HepG2 (cell line): ENCODE measurements around the gene PTGES3. TPM values are rescaled to one million over a fixed set of nuclear protein-coding genes. Genes with fewer than 3 reads are reported as not detected.

Source experiments
- ATF7-NPFF ChIP-seq: sonication (generic); formaldehyde crosslinking; IDR thresholded peaks from 2 replicates; pipeline ENCODE4 v1.8.1; 2023; ENCODE audit warnings: mild to moderate bottlenecking, low read depth, missing genetic modification reagents, moderate library complexity
- ATM ChIP-seq: fragments of 450-650 bp; IDR thresholded peaks from 2 replicates; pipeline ENCODE4 v1.7.1; 2017; ENCODE audit warnings: mild to moderate bottlenecking, borderline replicate concordance
- HNRNPLL ChIP-seq: fragments of 200-400 bp; formaldehyde crosslinking; IDR thresholded peaks from 2 replicates; pipeline ENCODE4 v1.6.1; 2017; ENCODE audit warnings: mild to moderate bottlenecking, low read depth, low read length; ENCODE audit not compliant: poor library complexity, severe bottlenecking
- MAF1 ChIP-seq: sonication (generic); formaldehyde crosslinking; IDR thresholded peaks from 2 replicates; pipeline ENCODE4 v1.5.0; 2020; ENCODE audit warnings: missing genetic modification reagents, borderline replicate concordance
- NONO ChIP-seq, 2 experiments: fragments of 450-650 bp in 1 of 2; sonication (generic) in 1 of 2; formaldehyde crosslinking in 1 of 2; IDR thresholded peaks in 1 of 2; conservative IDR thresholded peaks in 1 of 2; 2 replicates each; pipeline versions ENCODE4 v1.6.1 to v1.8.0; 2017 to 2022; ENCODE audit warnings: mild to moderate bottlenecking in 1 of 2, missing genetic modification reagents in 1 of 2, moderate library complexity in 1 of 2
- PAF1 ChIP-seq: IDR thresholded peaks from 2 replicates; pipeline ENCODE4 v1.6.1; 2016; ENCODE audit warnings: missing genetic modification reagents, missing compliant biosample characterization
- PRMT3 ChIP-seq: sonication (generic); formaldehyde crosslinking; IDR thresholded peaks from 2 replicates; pipeline ENCODE4 v1.8.1; 2022; ENCODE audit warnings: low read depth, mild to moderate bottlenecking, moderate library complexity, missing genetic modification reagents, borderline replicate concordance
- SNAPC4 ChIP-seq: sonication (generic); formaldehyde crosslinking; IDR thresholded peaks from 2 replicates; pipeline ENCODE4 v1.4.0; 2020; ENCODE audit warnings: mild to moderate bottlenecking, missing genetic modification reagents
- ZBTB40 ChIP-seq, 2 experiments: fragments of 450-650 bp in 1 of 2; sonication (generic) in 1 of 2; formaldehyde crosslinking in 1 of 2; IDR thresholded peaks; 2 replicates each; pipeline versions ENCODE4 v1.6.1 to v1.8.0; 2016 to 2022; ENCODE audit warnings: antibody characterized with exemption in 1 of 2, mild to moderate bottlenecking in 1 of 2, missing genetic modification reagents in 1 of 2
- ZNF549 ChIP-seq: sonication (generic); formaldehyde crosslinking; IDR thresholded peaks from 2 replicates; pipeline ENCODE4 v1.5.0; 2020; ENCODE audit warnings: missing genetic modification reagents
- ZNF597 ChIP-seq: sonication (generic); formaldehyde crosslinking; IDR thresholded peaks from 2 replicates; pipeline ENCODE4 v1.5.0; 2020; ENCODE audit warnings: missing genetic modification reagents
- ZNF629 ChIP-seq: sonication (generic); formaldehyde crosslinking; conservative IDR thresholded peaks from 2 replicates; pipeline ENCODE4 v1.5.0; 2020; ENCODE audit warnings: missing genetic modification reagents
- polyA plus RNA-seq, 8 experiments: library from polyadenylated mRNA; depleted of rRNA in 3 of 8; stranded (reverse) in 7 of 8; unstranded in 1 of 8; fragments of >200 nt; fragmentation: Illumina TruSeq in 4 of 8; extraction: Trizol in 4 of 8; gene quantifications; 2 replicates each; pipeline versions ENCODE4 v1.2.1 to v1.2.3, GENCODE V29; 2011 to 2016; ENCODE audit warnings: low read depth in 4 of 8, missing spikeins in 1 of 8, mixed read lengths in 1 of 8; ENCODE audit not compliant: insufficient read depth in 1 of 8
- total RNA-seq, 5 experiments: library from RNA; depleted of rRNA; stranded (reverse); fragments of >200 nt; fragmentation: Illumina TruSeq; extraction: Trizol; gene quantifications; 2 replicates each; pipeline ENCODE4 v1.2.3, GENCODE V29; 2016; ENCODE audit warnings: low read depth in 1 of 5

Gene PTGES3
- total and polyA plus RNA-seq, 2 of the 13 experiments (the other 11 are each of a cell fraction or from before 2014, with no cell fraction given) = 54.4 to 159 TPM

- TF ChIP-seq ZNF597 (CRISPR knock-in tag) (no peak), NONO (IDR thresholded peaks at IDR 0.05) (no peak), NONO (CRISPR knock-in tag; conservative IDR thresholded peaks at IDR 0.05) (peak; percentile 87), ATF7-NPFF (CRISPR knock-in tag) (peak; percentile 71; the same call in 1 of the 2 replicates), MAF1 (CRISPR knock-in tag) (no peak), HNRNPLL (no peak), PAF1 (no peak), PRMT3 (CRISPR knock-in tag) (no peak), ATM (no peak), ZNF549 (CRISPR knock-in tag) (no peak), ZBTB40 (IDR thresholded peaks at IDR 0.05) (no peak), ZBTB40 (CRISPR knock-in tag; IDR thresholded peaks at IDR 0.05) (0 out of 2 replicates have a peak, but pooled peaks have one; percentile 55), SNAPC4 (CRISPR knock-in tag) (no peak), ZNF629 (CRISPR knock-in tag) (peak; percentile 47)
These were observed 57.9 kb downstream of the PTGES3 start, which contains the start of gene BAZ2A (continued) for GRCh38 chr12:56630180-56630632.
